GM18858 (cell line): ENCODE results near the gene STAU1.
"Not testable (repeated sequence)": the region's sequence is repeated elsewhere in the genome, so short reads cannot be mapped to it uniquely, and the experiment has no call there.

Experiments used
- ATAC-seq: cut with Tn5 transposase; IDR thresholded peaks from one replicate; pipeline ENCODE4 v1.9.1; 2021; ENCODE audit not compliant: unreplicated experiment

The STAU1 gene

DNA sequence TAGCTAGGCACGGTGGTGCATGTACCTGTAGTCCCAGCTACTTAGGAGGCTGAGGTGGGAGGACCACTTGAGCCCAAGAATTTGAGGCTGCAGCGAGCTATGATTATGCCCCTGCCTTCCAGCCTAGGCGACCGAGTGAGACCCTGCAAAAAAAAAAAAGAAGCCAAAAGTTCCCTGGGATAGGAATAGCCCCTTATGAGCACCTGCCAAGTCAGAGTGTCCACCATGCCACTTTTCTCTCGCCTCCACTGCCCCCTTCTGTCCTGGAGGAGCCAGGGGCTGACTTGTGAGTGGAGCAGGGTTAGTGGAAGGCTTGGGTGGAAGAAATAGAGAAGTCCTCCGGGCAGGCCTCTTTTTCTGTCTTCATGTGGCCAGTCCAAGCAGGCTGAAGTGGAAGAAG is 18.9 kb upstream of the STAU1 start:
- ATAC-seq = no peak

DNA sequence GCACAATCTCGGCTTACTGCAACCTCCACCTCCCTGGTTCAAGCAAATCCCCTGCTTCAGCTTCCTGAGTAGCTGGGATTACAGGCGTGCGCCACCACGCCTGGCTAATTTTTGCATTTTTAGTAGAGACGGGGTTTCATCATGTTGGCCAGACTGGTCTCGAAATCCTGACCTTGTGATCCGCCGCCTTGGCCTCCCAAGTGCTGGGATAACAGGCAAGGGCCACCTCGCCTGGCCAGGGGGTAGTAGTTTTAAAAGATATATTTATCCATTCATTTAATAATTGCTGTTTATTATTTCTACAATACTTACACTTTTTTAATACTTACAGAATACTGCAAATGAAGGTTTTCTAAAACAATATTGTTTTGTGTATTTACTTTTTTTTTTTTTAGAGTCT is 15.6 kb upstream of the STAU1 start:
- ATAC-seq = no peak

DNA sequence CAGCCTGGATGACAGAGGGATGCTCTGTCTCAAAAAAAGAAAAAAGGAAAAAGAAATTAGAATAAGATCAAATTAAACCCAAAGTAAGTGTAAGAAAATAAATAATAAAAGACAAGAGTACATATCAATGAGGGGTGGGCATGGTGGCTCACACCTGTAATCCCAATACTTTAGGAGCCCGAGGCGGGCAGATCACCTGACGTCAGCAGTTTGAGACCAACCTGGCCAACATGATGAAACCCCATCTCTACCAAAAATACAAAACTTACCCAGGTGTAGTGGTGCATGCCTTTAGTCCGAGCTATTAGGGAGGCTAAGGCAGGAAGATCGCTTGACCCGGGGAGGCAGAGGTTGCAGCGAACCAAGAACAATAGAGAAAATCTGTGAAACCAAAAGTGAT is 14.9 kb upstream of the STAU1 start:
- no peak for ATAC-seq

DNA sequence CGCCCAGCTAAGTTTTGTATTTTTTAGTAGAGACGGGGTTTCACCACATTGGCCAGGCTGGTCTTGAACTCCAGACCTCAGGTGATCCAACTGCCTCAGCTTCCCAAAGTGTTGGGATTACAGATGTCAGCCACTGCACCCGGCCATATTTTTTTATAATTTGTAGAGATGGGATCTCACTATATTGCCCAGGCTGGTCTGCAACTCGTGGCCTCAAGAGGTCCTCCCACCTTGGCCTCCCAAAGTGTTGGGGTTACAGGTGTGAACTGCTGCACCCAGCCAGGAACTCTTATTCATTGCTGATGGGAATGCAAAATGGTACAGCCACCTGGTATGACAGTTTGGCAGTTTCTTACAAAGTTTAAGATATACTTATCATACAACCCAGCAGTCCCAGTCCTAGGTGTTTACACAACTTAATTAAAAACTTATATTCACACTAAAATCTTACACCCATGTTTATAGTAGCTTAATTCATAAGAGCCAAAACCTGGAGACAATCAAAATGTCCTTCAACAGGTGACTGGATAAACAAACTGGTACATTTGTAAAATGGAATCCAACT is 11.7 kb upstream of the STAU1 start:
- no peak for ATAC-seq

DNA sequence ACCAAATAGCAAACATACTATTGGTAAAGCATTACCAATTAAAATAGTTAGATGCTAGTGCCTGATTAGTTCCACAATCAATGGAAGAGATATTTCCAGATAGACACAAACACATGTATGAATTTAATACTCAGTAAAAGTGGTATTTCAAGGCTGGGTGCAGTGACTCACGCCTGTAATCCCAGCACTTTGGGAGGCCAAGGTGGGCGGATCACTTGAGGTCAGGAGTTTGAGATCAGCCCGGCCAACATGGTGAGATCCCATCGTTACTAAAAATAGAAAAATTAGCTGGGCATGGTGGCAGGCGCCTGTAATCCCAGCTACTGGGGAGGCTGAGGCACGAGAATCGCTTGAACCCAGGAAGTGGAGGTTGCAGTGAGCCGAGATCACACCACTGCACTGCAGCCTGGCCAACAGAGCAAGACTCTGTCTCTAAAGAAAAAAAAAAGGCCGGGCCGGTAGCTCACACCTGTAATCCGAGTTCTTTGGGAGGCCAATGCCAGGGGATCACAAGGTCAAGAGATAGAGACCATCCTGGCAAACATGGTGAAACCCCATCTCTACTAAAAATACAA is 4.9 kb upstream of the STAU1 start:
- not testable (repeated sequence) for ATAC-seq

DNA sequence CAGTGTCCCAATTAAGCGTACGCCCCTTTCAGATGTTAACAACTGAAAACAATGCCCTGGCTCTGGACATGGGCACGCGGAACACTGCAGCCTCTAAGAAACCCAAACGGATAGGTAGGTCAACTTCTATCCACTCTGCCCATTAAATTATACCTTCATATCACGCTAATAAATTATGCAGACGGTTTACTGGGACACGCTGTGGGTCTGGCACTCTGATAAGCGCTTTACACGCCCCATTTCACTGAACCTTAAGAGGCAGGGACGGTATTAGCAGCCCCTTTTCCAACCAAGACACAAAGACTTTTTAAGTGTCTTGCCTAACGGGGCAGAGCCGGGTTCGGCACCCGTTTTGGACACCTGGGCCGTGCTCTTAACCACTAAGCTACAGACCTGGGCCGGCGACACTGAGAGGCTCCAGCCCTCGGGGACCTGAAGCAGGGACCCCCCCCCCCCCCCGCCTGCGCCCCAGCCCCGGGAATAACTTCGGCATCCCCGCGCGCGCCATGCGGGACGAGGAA is 744 bp downstream of the STAU1 start:
- no peak for ATAC-seq

DNA sequence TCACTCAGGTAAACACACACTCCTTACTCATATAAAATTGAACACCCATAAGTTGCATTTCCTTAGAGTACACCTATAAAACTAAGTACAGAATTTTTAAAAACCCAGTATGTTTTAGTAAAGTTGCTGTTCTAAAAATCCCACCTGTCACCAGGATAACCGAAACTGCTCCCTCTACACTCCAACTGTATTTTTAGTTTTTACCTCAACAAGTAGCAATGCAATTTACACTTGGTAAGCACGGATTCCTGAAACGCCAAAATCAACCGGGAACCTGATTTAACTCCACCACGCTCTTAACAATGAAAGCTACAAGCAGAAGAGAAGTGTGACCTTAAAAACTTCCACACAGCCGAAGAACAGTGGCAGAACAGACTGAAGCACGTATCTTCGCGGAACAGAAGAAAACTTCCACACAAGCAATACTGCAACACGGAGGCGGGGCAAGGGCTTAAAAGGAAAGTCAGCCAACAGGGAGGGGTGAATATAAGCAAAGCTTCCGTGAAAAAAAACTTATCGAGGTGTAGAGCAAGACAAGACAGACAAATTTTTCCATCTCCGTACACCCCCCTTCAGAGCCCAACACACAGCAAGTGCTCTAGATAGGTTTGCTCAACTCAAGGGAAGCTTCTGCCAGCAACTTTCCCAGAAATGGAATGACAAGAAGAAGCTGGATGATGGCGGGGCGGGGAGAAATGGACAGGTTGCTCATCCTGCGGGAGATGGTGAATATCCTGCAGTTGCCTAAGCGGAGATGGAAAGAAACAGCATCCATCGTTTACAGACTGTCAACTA is 1.4 kb downstream of the STAU1 start:
- ATAC-seq = no peak

DNA sequence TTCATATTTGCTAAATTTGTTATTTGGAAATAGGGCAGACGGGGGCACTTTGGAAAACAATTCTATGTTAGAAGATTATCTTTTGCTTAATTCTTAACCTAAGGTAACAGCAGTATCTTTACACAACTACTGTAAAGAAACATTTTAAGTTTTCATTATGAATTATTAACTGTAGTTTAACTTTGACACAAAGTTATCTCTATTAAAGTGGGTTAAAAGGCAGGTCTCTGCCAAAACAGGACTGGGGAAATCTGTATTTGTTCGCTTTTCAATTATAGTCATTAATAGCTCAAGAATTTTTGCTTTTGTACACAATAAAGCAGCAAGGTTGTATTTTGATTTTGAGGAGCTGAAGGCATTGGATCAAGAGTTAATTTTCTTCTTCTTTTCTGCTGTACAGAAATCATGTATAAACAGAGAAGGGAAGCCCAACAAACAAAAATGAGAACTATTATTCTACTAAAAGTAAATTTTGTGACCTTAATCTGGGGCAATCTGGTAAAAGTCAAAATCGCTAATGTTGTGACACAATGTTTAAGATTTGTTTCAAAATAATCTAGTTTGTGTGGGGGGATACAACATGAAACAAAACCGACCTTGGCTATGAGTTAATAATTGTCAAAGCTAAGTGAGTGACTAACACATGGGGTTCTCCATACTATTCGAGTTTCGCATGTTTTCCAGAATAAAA is 2.9 kb downstream of the STAU1 start:
- ATAC-seq = no peak

DNA sequence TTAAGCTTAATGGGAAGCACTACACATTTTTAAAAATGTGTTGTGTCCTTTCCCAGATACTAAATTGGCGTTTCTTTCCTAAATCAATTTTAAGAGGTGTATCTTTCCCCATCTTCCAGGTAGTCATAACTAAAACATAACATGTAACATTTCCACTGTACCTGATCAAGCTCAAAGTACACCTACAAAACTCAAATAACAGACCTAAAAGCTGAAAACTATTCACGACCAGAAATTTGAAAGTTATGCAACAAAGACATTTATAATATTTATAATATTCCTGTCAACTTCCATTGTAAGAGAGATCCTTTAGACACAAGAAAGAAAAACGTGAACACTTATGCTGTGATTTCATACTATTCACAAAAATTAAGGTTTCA is 3.5 kb downstream of the STAU1 start:
- ATAC-seq = no peak

DNA sequence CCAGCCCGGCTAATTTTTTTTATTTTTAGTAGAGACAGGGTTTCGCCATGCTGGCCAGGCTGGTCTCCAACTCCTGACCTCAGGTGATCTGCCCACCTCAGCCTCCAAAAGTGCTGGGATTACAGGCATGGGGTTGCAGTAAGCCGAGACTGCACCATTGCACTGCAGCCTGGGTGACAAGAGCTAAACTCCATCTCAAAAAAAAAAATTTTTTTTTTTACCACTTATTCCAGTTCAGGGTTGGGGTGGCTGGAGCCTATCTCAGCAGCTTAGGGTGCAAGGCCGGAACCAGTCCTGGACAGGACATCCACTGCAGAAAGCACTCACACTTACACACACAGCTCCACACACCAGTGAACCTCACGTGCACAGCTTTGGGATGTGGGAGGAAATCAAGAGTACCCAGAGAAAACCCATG is 4.0 kb downstream of the STAU1 start:
- ATAC-seq = not testable (repeated sequence)

DNA sequence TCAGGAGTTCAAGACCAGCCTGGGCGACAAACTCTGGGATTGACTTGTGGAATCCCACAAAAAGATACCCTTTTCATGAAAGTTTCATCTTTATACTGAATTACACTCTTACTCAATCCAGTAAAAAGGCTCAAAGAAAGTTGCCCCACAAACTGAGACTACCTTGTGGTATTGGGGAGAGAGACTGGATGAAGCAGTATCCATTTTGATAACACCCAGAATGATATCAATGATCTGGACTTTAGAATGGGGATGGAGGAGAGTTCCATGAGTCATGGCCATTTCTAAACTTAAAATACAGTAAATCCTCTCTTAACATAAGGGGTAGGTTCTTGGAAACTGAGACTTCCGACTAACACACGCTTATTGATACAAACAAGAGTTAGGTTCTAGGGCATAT is 4.7 kb downstream of the STAU1 start:
- ATAC-seq = no peak

DNA sequence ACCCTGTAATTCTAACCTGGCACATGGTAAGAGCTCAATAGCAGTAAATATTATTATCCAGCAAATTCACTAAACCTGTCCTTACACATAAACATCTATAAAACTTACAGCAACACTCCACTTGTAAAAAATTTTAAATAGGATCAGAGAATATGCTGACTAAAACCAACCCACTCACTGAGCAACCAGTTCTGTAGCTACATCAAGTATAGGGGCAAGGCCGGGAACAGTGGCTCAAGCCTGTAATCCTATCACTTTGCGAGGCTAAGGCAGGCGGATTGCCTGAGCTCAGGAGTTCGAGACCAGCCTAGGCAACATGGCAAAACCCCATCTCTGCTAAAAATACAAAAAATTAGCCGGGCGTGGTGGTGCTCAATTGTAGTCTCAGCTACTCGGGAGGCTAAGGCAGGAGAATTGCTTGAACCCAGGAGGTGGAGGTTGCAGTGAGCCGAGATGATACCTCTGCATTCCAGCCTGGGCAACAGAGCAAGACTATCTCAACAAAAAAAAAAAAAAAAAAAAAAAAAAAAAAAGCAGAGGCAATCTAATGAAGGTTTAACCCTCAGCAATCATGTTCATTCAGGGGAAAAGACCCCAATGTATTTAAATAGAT is 6.8 kb downstream of the STAU1 start:
- no peak for ATAC-seq

DNA sequence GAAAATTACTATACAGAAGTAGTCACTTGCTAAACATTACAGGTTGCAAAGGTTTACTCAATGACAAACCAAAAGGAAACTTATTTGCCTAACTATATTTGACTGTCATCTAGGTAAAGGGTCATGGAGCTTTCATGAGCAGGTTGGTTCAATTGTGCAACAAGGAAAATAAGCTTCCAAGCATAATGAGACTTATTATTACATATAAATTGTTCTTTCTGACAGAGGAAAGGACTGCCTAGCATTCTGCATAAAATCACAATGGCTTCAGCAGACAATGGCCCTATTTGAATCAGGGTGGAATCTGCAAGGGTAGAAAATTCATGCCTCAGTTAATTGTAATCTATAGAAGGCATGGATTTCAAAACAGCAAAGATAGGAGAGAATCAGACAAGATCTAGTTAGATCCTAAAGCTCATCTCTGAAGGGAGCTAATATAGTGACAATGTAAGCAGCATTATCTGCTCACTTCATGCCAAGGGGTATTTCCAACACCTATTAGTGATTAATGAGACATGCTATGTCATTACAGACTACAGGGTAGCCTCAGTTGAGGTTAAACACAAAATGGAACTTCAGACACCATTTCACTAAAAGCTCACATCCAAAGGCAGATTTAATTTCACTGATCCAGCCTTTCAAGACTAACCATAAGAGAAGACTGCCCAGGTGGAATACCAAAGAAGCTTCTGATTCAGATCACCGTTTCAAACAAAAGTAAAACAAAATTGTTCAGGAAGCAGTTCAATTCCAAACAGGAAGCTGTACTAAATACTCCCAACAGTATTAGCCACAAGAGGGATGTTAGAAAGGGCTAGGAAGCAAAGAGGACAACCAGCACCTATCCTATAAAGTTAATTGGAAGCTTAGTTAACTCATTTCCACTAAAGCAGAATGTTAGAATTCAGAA is 8.5 kb downstream of the STAU1 start:
- ATAC-seq = no peak

DNA sequence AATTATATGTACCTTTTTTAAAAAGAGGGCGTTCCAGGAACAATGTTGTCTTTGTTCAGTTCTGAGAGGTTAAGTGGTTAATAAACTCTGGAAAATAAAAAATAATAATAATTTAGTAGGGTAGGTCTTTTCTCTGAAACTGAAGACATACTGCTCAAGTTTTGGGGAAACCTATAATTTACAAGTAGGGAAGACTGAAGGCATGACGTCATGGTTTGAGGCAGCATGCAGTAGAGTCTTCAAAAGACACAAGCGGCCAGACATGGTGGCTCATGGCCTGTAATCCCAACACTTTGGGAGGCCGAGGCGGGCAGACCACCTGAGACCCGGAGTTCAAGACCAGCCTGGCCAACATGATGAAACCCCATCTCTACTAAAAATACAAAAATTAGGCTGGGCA is 14.0 kb downstream of the STAU1 start:
- no peak for ATAC-seq

DNA sequence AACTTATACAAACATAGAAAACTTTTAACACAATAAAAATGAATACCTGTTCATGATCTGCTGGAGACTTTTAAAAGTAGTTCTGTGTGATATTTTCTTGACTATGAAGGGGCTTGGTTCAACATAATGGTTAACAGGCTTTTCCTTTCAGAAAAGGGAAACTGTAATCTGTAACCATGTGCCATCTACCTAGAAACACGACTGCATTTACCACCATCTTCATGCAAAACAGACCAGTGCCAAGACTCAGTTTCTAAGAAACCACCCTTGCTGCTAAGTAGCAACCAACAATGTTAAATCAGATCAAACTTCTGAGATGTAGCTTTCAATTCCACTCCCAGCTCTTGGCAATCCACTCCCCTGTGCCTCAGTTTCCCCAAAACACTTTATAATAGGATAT is 15.7 kb downstream of the STAU1 start:
- ATAC-seq = no peak

DNA sequence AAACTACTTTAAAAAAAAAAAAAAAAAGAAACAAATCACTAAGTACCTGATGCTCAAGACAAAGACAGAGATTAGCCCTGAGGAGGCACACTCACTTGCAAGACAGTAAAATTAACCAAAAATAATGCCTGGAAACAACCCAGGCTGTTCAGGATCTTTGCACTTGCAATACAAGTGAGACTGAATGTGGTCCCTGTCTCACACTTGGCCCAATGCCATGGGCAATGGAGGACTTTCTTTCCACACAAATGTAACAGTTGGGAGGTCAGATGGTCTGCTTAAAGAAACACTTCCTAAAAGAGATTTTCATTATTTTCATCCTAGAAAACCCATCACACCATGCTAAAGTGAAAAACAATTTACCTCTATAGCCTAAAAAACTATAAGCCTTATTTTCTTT is 16.2 kb downstream of the STAU1 start:
- ATAC-seq = no peak

DNA sequence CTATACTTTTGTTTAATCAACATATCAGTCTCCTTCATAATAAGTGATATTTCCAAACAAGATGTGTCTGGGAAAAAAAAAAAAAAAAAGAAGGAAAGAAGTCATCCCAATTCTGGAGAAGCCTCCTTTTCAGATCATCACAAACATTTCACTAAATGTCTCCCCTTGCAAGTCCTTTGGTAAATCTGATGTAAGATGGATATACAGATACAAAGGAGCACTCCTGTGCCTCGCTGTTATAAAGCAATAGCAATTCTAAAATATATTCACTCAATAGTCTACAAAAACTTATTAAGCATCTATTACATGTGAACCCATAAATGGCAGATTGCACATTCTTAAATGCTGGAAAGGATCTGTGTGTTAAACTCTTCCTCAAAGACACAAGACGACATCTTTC is 17.4 kb downstream of the STAU1 start:
- no peak for ATAC-seq

DNA sequence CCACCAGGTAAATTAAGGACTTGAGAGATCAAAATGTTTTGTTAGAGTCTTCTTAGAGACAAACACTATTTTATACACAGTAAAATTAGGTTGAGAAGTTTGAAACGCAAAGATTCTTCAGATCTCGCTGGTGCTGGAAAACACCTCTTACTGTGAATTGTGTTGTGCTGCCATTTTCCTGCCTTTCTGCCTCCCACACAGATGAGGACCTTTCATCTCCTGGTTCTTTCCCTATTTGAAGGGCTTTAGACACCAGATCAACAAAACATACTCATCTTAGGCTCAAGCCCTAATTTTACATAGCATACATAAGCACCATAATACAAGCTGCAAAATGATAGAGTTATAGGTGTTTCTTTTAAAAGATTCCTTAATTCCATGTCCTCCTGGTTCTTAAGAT is 18.6 kb downstream of the STAU1 start:
- no peak for ATAC-seq

DNA sequence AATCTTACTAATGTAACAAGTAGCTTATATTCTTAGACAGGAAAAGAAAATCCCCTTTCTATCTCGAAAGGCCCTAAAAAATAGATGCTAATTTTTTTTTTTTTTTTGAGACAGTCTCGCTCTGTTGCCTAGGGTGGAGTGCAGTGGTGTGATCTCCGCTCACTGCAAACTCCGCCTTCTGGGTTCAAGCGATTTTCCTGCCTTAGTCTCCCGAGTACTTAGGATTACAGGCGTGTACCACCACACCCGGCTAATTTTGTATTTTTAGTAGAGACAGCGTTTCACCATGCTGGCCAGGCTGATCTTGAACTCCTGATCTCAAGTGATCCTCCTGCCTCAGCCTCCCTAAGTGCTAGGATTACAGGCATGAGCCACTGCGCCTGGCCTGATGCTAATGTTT is 19.3 kb downstream of the STAU1 start:
- ATAC-seq = not testable (repeated sequence)

DNA sequence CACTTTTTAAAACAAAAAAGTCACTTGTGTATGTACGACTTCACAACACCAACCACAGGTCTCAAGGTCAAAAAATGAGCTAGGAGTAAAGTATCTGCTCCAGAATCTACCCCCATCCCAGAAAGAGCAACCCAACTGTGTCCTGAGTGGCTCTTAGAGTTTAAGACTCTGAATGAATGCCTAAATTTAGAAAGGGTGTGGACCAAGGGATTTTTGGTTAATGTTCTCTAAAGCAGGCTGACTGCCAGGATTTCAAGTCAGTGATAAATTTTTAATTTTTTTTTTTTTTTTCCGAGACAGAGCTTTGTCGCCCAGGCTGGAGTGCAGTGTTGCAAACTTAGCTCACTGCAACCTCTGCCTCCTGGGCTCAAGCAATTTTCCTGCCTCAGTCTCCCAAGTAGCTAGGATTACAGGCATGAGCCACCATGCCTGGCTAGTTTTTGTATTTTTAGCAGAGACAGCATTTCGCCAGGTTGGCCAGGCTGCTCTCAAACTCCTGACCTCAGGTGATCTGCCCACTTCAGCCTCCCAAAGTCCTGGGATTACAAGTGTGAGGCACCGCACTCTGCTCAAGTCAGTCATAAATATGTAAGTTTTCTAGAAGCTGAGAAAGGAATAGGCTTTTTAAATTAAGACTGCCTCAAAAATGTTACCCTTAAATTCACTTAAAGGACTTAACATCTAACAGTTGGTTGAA is 20.2 kb downstream of the STAU1 start:
- no peak for ATAC-seq
